Colonic mucosa (tissue), 4 donors: ENCODE results near the gene OGFRL1. TPM values are rescaled to one million over a fixed set of nuclear protein-coding genes. Genes with fewer than 3 reads are reported as not detected.

ENCODE experiments used
- DNase-seq: peaks from one replicate; pipeline ENCODE4 v3.0.0-alpha.2; 2020
- H3K27ac ChIP-seq: fragments of 200-600 bp; one replicate; pipeline ENCODE4 v1.8.0; 2021
- H3K27me3 ChIP-seq: fragments of 200-600 bp; one replicate; pipeline ENCODE4 v1.8.0; 2021
- H3K36me3 ChIP-seq: fragments of 200-600 bp; one replicate; pipeline ENCODE4 v1.8.0; 2021
- H3K4me1 ChIP-seq: fragments of 200-600 bp; one replicate; pipeline ENCODE4 v1.8.0; 2021; ENCODE audit warnings: mild to moderate bottlenecking
- H3K4me3 ChIP-seq: fragments of 200-600 bp; one replicate; pipeline ENCODE4 v1.8.0; 2021
- H3K9ac ChIP-seq, 2 donors: one replicate each; pipeline ENCODE4 v1.7.0; 2013; ENCODE audit warnings: control low read depth in 2 of 2, low read depth in 2 of 2, low read length in 2 of 2
- H3K9me3 ChIP-seq: fragments of 200-600 bp; one replicate; pipeline ENCODE4 v1.8.0; 2021
- CTCF ChIP-seq: fragments of 200-600 bp; IDR thresholded peaks from one replicate; pipeline ENCODE4 v1.8.0; 2022; ENCODE audit warnings: antibody characterized with exemption, mild to moderate bottlenecking
- intact Hi-C: fragments of 100-400 bp; cut with DNase I; formaldehyde crosslinking; loops from one replicate; pipeline ENCODE4 v1.14.1; 2022
- total RNA-seq, 2 donors: library from RNA; stranded (reverse); fragmentation: NEBNext Ultra II Directional in 1 of 2; extraction: Animal tissue kit (Norgen Biotek cat#: 25700) in 1 of 2; gene quantifications; one replicate each; pipeline ENCODE4 v1.2.1, GENCODE V29; 2021
- donor health status: healthy.
- donor health status: DM: no; HTN: no; CAD: no.
- donor health status: DM: no; HTN: no; CAD: no.

The OGFRL1 gene
- total RNA-seq, 2 donors from 2014 or later: 3.2 to 5.3 TPM

- H3K9ac ChIP-seq: no peak overlapping the region
- H3K4me1 ChIP-seq: no peaks in the 10 kb centered on the region
- intact Hi-C loops: no loop called here
- no peak for DNase-seq
- H3K36me3 ChIP-seq: no peaks in the 10 kb centered on the region
- H3K27me3 ChIP-seq: no peaks in the 10 kb centered on the region
- no peak overlapping the region for H3K27ac ChIP-seq
- no peak overlapping the region for H3K4me3 ChIP-seq
- H3K9me3 ChIP-seq: no peaks in the 10 kb centered on the region
- TF ChIP-seq CTCF: no peak
Observed at GRCh38 chr6:71338540-71339316, 50.1 kb downstream of the OGFRL1 start.

GRCh38 chr6:71342772-71343171 is 54.2 kb downstream of the OGFRL1 start:
- intact Hi-C loops: loop anchor here (5.0 kb wide), 1 partner anchor 150 kb away; no protein-coding TSS in a partner anchor

GRCh38 chr6:71345476-71346333 is 57.1 kb downstream of the OGFRL1 start:
- Histone ChIP-seq H3K27ac (no peak overlapping the region), H3K4me1 (no peaks in the 10 kb centered on the region), H3K9me3 (no peaks in the 10 kb centered on the region), H3K36me3 (no peaks in the 10 kb centered on the region), H3K27me3 (no peaks in the 10 kb centered on the region), H3K4me3 (no peak overlapping the region), H3K9ac (no peak overlapping the region)
- intact Hi-C loops: no loop called here
- no peak for TF ChIP-seq CTCF
- no peak for DNase-seq

More at GRCh38 chr6:71342772-71343171, 54.2 kb downstream of the OGFRL1 start:
- no peak overlapping the region for H3K27ac ChIP-seq
- no peaks in the 10 kb centered on the region for H3K4me1 ChIP-seq
- no peak for DNase-seq
- no peaks in the 10 kb centered on the region for H3K36me3 ChIP-seq
- H3K9me3 ChIP-seq: no peaks in the 10 kb centered on the region
- no peak overlapping the region for H3K9ac ChIP-seq
- no peak overlapping the region for H3K4me3 ChIP-seq
- TF ChIP-seq CTCF: no peak
- H3K27me3 ChIP-seq: no peaks in the 10 kb centered on the region

GRCh38 chr6:71346334-71346694 is 57.7 kb downstream of the OGFRL1 start:
- no peaks in the 10 kb centered on the region for H3K9me3 ChIP-seq
- no peak for DNase-seq
- no peaks in the 10 kb centered on the region for H3K27me3 ChIP-seq
- no peak overlapping the region for H3K27ac ChIP-seq
- H3K4me1 ChIP-seq: no peaks in the 10 kb centered on the region
- no peak for TF ChIP-seq CTCF
- no peaks in the 10 kb centered on the region for H3K36me3 ChIP-seq
- H3K9ac ChIP-seq: no peak overlapping the region
- H3K4me3 ChIP-seq: no peak overlapping the region
- intact Hi-C loops: no loop called here

GRCh38 chr6:71347119-71347518 is 58.5 kb downstream of the OGFRL1 start:
- H3K27me3 ChIP-seq: no peaks in the 10 kb centered on the region
- no peak for DNase-seq
- no peak for TF ChIP-seq CTCF
- intact Hi-C loops: no loop called here
- H3K36me3 ChIP-seq: no peaks in the 10 kb centered on the region
- H3K4me3 ChIP-seq: no peak overlapping the region
- no peaks in the 10 kb centered on the region for H3K4me1 ChIP-seq
- no peaks in the 10 kb centered on the region for H3K9me3 ChIP-seq
- H3K9ac ChIP-seq: no peak overlapping the region
- H3K27ac ChIP-seq: no peak overlapping the region
